ENCODE measurements around the gene UXS1.

GRCh38 chr2:106197878-106198277 is 3.8 kb upstream of the UXS1 start:
- TF ChIP-seq CTCF (conservative IDR thresholded peaks at IDR 0.05; ENCODE audit: low read depth, low read length) (no peak), EZH2phosphoT487 (IDR thresholded peaks at IDR 0.05; ENCODE audit: borderline replicate concordance, low read length) (no peak)
